NCI-H2107 treated with DMSO at 0.1 percent for 48 hours (cell line): Measurements from ENCODE around the gene LRRC27.
"Not testable (repeated sequence)": the region's sequence is repeated elsewhere in the genome, so short reads cannot be mapped to it uniquely, and the experiment has no call there.

Experiments used
- DNase-seq: peaks from one replicate; lab custom pipeline; 2025; ENCODE audit not compliant: unreplicated experiment; lab: John Stamatoyannopoulos, UW

LRRC27 gene

DNA sequence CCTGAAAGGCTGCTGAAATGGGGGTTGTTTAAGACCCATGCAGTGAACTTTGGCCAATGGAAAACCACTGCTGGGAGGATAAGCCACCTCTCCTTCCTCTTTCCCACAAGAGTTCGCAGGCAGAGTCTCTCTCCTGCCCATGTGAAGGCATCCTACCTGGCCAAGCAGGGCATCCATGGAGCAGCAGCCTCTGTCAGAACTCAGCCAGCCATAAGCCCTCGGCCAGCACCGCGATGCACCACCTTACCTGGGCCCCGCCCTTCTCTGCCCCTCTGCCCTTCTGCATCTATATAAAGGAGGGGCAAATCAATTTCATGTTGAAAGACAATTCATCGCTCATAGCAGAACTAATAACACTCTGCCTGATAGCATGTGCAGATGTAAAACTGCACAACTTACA is 18.1 kb upstream of the LRRC27 start:
- DNase-seq = no peak

DNA sequence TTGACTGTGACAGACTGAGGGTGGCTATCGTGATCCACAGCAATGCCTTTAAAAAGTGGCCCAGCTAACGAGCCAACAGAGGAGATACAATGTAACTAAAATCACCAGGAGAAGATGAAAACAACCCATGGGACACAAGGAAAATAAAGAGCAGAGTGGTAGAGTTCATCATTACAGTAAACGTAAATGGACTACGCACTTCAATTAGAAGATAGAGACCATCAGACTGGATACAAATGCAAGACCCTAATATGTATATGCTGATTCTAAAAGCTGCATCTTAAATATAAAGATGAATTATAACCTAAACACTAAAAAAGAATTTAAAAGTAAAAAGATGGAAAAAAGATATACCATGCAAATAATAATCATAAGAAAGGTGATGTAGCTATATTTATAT is 17.7 kb upstream of the LRRC27 start:
- DNase-seq = no peak

DNA sequence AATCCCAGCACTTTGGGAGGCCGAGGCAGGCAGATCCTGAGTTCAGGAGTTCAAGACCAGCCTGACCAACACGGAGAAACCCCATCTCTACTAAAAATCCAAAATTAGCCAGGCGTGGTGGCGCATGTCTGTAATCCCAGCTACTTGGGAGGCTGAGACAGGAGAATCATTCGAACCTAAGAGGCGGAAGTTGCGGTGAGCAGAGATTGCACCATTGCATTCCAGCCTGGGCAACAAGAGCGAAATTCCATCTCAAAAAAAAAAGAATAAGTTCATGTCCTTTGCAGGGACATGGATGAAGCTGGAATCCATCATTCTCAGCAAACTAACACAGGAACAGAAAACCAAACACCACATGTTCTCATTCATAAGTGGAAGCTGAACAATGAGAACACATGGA is 17.1 kb upstream of the LRRC27 start:
- DNase-seq = not testable (repeated sequence)

DNA sequence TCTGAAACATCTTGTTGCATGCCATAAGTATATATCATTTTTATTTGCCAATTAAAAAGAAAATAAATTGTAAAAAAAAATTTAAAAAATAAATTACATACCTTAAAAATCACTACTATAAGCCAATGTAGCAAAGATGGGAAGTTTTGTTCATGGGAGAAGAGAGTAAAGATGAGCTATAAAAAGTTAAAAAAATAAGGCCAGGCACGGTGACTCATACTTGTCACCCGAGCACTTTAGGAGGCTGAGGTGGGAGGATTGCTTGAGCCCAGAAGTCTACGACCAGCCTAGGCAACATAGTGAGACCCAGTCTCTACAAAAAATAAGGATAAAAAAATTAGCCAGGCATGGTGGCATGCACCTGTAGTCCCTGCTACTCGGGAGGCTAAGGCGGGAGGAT is 15.9 kb upstream of the LRRC27 start:
- no peak for DNase-seq

DNA sequence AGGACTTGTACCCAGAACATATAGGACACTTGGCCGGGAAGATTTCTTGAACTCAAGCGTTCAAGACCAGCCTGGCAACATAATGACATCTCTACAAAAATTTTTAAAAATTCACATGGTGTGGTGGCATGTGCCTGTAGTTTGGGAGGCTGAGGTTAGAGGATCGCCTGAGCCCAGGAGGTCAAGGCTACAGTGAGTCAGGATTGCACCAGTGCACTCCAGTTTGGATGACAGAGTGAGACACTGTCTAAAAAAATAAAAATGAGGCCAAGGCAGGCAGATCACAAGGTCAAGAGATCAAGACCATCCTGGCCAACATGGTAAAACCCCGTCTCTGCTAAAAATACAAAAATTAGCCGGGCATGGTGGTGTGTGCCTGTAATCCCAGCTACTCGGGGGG is 14.5 kb upstream of the LRRC27 start:
- DNase-seq = not testable (repeated sequence)

DNA sequence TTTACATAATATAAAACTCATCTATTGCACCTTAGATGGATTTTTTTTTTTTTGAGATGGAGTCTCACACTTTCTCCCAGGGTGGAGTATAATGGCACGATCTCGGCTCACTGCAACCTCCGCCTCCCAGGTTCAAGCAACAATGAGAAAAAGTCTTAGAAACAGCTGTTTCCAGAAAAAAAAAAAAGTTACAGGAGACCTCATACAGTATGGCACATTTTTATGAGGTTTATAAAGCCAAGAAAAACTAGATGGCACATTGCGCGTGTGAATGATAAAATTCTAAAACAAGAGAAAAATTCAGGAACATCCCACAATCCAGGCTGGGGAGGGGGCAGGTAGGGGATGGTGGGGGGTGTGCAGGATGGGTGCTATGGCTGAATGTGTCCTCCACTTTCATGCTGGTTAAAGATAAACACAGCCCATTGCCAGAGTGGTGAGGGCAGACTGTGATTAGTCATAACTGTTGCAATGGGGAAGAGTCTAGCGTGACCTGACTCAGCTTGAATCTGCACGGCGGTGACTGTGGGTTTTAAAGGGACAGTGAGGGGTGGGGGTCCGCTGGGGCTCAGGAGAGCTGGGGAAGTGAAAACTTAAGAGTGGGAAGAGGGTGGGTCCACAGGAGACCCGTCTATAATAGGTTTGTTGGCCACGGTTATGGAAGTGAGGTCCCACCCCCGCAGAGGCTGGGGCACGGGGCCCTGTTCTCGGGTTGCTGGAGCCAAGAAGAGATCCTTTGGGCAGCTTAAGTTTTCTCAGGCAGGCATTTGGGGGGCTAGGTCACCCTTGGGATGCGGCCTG is 11.9 kb upstream of the LRRC27 start:
- no peak for DNase-seq

DNA sequence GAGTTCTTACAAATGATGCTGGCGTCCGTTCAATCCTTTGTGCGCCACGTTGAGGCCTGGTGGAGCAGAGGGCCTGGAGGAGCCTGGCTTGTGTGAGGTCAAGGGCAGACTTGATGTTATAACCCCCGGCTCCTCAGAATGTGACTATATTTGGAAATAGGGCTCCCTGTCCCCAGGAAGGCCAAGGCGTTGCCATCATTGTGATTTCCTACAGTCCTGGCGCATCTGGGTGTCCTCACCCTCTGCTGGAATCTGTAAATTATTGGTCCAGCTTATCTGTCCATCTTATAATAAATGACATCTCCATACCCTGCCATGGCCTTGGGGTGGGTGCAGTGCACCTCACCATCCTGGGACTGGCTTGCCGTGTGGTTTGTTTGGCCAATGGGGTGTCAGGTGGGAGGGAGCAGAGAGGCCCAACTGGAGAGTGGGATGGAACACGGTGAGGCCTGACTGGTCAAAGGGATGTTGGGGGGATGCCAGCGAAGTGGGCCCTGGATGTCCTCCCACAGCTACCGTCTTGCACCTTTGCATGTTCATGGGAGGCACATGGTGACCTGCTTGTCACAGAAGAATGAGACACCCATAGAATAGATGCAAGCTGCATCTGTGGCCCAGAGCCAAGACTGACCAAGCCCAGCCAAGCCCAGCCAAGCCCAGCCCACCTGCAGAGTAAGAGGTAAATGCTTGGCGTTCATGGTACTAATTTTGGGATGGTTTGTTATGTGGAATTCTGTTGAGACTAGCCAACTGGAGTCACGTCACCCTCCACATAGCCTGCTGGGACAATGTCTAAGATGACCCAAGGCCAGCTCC is 11.1 kb upstream of the LRRC27 start:
- DNase-seq = no peak

DNA sequence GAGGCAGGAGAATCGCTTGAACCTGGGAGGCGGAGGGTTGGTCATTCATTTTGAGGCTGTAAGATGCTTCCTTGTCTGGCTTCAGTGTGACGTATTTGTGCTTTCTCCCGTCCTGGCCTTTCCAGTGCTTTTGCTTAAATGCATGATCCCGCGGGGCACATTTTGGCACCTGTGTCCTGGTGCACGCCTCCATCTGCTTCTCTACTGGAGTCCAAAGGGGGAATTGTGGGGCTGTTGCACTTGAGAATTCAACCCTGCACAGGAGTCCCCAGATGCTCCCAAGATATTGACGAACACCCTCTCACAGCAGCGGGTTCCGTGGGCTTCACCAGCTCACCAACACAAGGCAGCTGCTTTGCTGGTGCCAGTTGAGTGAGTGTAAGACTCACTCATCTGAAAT is 10.3 kb upstream of the LRRC27 start:
- no peak for DNase-seq

DNA sequence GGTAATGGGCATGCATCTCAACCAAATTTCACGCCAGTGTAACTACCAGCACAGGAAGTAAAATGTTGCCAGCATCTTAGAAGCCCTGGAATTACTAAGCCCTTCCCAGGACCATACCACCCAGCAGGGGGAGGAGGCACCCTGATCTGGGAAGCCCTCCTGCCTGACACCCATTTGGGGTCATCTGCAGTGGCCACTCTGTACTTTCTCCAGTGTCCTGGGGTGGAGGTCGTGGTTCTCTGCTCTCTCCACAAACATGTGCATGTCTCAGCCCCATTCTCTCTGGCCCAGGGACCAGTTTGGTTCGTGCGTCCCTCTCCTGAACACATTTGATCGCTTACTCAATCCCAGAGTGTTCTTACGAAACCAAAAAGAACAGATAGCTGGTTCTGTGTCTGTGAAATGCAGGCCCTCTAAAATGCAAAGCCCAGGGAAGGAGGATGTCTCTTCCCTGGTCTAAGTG is 9.4 kb upstream of the LRRC27 start:
- no peak for DNase-seq

DNA sequence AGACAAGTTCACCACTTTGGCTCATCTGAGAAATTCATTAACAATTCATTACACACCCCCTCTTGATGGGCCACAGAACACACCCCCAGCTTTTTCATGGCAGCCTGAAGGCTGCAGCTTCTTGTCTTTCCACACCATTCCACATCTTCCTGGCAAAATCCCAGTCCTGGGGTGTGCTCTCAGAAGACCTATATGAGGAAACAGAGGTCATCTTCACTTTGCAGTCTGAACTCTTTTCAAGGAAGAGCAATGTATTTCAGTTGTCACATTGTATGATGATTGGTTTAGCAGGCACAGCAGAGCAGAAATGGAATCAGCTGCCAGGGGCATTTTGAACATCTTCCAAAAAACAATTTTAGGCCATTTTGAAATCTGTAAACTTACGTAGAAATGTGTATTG is 7.8 kb upstream of the LRRC27 start:
- DNase-seq = no peak

DNA sequence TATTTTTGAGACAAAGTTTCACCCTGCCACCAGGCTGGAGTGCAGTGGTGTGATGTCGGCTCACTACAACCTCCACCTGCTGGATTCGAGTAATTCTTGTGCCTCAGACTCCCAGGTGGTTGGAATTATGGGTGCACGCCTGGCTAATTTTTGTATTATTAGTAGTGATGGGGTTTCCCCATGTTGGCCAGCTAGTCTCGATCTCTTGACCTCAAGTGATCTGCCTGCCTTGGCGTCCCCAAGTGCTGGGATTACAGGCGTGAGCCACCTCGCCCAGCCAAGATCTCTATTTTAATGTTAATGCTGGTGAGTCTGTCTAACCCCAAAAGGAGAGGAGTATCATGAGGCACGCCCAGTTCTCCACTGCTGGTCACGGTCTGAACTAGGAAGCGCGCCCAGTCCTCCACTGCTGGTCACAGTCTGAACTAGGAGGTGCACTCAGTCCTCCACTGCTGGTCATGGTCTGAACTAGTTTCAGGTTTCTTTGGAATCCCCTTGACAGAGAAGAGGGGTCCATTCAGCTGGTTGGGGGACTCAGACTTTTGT is 5.6 kb upstream of the LRRC27 start:
- no peak for DNase-seq

DNA sequence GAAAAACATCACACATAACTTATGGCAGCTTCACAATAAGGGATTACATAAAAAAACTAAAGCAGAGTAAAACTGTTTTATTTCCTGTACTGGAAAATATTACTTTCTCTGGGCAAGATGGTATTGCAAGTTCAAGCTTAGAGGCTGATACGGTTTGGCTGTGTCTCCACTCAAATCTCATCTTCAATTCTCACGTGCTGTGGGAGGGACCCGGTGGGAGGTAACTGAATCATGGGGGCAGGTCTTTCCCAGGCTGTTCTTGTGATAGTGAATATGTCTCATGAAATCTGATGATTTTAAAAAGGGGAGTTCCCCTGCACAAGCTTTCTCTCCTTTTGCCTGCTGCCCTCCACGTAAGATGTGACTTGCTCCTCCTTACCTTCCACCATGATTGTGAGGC is 5.1 kb upstream of the LRRC27 start:
- no peak for DNase-seq

DNA sequence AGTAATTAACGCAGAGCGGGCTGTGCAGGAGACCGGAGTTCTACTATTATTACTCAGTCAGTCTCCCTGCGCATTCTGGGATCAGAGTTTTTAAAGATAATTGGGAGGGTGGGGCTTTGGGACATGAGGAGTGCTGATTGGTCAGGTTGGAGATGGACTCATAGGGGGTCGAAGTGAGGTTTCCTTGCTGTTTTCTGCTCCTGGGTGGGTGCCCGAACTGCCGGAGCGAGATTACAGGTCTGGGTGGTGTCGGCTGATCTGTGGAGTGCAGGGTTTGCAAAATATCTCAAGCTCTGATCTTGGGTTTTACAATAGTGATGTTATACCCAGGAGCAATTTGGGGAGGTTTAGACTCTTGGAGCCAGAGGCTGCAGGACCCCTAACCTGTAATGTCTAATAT is 3.9 kb upstream of the LRRC27 start:
- DNase-seq = no peak

DNA sequence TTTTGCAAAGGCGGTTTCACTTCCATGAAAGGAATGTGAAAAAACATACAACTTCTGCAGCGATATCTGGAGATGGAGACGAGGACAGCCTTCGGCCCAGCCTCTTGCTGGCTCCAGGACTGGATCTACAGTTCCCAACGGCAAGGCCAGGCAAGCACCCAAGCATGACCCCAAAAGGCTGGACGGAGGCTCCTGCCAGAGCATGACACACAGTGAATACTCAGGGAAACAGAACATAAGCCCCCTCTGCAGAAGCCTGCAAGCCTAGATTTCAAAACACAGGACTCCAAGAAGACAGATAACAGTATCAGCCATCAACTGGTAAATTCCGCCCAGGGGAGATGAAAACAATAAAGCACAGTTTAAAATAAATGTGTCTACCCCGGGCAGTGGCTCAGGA is 3.3 kb upstream of the LRRC27 start:
- DNase-seq = no peak

DNA sequence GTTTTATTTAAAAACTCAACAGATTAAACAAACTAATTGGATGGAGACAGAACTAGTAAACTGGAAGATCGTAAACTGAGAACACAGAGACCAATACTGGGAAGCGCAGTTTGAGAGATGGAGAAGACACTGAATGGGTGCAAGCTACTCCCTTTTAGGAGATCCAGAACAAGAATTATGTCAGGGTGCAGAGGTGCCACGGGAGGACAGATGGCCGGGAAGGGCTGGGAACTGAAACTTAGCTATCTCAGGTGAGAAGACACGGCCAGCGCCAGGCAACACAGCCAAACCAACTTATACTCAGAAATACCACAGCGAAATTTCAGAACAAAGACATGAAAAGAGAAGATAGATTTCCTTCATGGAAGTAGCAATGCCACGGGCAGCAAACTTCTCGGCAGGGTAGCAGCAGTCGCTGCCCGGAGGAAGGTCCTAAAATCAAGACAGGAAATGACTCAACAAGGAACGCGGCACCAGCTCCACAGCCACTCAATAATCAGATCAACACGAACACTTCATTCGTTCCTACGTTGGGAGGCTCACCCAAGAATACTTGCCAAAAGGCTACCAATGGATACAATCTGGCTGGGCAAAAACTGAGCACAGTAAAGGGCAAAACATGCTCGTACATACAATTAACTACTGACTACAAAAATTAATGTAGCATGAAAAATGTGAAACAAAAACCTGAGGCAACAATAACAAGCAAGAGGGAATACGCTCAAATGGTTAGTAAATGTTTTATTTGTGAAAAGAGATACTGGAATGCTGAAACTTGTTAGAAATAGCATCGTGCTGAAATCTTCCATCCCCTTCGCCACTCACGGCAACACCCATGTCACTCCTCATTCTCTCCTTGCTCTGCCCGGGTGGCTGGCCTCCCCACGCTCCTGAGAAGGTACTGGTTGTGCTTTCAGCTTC is 2.2 kb upstream of the LRRC27 start:
- no peak for DNase-seq

DNA sequence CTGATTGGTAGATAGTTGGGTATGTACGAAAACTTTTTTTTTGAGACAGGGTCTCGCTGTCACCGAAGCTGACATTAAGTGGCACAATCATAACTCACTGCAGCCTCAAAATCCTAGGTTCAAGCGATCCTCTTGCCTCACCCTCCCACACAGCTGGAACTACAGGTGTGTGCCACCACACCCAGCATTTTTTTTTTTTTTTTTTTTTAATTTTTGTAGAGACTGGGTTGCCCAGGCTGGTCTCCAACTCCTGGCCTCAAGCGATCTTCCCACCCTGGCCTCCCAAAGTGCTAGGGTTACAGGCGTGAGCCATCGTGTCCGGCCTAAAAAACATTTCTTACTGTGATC is 1.5 kb upstream of the LRRC27 start:
- no peak for DNase-seq

DNA sequence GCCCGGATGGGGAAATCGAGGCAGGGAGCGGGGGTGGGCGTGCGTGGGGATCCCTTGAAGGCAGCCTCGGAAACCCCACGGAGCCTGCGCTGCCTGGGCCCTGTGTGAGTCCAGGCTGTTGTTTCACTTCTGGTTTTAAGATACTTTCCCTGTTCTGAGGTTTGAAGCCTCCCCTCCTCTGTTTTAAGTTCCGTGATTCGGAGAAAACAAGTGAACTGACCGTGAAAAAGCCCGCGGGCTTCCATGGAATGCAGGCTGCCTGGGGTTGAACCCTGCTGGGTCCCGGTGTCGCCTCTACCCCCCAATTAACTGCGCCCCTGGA is 401 bp downstream of the LRRC27 start:
- no peak for DNase-seq

DNA sequence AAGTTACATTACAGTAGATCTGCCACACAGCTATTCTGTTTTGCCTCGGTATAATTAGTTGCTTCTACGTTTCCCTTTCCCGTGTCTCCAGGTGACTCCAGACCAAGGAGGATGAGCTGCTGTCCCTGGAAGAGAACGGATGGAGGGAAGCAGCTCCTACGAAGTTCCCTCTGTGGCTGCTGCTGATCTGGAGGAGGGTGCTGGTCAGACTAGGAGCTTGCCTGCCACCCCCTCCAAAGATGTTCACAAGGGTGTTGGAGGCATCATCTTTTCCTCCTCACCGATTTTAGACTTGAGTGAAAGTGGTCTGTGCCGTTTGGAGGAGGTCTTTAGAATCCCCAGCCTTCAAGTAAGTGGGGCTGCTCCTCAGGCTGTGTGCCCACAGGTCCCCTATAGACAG is 1.4 kb downstream of the LRRC27 start:
- DNase-seq = no peak

DNA sequence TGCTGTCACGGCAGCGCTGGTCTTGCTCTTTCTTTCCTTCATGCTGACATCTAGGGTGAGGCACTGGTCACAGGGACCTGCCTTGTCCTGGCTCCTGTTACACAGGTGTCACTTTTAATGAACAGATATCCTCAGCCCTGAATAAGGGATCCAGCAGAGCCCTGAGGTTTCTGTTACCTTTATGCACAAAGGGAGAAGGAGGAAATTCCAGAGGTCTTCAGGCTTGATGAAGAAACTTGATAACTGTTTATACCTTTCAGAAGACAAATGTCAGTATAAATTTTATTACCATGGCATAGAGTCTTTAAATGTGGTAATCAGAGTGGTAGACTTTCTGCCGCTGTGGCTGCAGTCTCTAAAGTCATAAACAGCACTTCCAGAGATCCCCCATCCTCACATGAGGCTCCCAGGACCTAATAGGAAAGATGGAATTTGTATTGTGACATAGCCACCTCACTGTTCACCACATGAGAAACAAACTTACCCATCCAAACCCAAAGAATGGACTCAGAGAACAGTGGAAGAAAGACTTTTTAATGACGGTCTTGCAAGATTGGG is 2.7 kb downstream of the LRRC27 start:
- DNase-seq = no peak

DNA sequence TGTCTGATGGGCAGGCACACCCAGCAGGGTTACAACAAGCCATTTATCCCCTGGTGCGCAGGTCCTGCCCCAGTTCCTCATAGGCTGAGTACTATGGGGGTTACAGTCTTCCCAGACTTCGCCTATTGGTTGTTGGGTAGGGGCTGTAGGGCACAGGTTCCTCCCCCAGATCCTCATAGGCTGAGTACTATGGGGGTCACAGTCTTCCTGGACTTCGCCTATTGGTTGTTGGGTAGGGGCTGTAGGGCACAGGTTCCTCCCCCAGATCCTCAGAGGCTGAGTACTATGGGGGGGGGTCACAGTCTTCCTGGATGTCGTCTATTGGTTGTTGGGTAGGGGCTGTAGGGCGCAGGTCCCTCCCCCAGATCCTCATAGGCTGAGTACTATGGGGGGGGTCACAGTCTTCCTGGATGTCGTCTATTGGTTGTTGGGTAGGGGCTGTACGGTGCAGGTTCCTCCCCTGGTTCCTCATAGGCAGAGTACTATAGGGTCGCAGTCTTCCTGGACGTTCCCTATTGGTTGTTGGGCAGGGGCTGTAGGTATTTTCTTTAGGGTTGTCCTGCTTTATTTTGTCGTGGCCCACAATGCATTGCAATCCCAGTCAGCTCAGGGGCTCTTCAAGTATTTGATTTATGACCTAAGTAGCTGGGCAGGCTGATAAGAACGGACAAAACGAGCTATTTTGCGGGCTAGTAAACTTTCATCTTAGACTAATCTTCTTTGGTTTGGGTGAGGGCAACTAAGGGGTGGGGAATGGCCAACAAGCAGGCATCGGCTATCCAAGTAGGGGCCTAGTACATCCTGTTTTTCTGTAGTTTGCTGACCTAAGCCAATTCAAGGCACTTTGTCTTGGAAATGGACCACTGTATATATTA is 3.4 kb downstream of the LRRC27 start:
- DNase-seq = no peak
